CD4-positive, alpha-beta T cell treated with Interleukin-2 at 100 ng/mL for 4 hours (primary cell): ENCODE measurements around the gene CNOT10.

ENCODE experiments used
- DNase-seq: peaks from one replicate; pipeline ENCODE4 v3.0.0-alpha.2; 2020; ENCODE audit warnings: low spot score

Gene CNOT10

GRCh38 chr3:32817558-32818228 lies 132.7 kb downstream of the CNOT10 start, which contains the start of gene TRIM71:
Gene TRIM71, plus strand, starts transcription at chr3:32817997. Its CDS starts 84 bp downstream, at chr3:32818081.
- no peak for DNase-seq

GRCh38 chr3:32818229-32818969 lies 133.4 kb downstream of the CNOT10 start:
- no peak for DNase-seq

GRCh38 chr3:32818970-32819511 lies 134.1 kb downstream of the CNOT10 start:
- no peak for DNase-seq

- no peak for DNase-seq
These were observed 134.8 kb downstream of the CNOT10 start for GRCh38 chr3:32819551-32820348.

GRCh38 chr3:32820430-32820829 lies 135.4 kb downstream of the CNOT10 start:
- no peak for DNase-seq

DNA sequence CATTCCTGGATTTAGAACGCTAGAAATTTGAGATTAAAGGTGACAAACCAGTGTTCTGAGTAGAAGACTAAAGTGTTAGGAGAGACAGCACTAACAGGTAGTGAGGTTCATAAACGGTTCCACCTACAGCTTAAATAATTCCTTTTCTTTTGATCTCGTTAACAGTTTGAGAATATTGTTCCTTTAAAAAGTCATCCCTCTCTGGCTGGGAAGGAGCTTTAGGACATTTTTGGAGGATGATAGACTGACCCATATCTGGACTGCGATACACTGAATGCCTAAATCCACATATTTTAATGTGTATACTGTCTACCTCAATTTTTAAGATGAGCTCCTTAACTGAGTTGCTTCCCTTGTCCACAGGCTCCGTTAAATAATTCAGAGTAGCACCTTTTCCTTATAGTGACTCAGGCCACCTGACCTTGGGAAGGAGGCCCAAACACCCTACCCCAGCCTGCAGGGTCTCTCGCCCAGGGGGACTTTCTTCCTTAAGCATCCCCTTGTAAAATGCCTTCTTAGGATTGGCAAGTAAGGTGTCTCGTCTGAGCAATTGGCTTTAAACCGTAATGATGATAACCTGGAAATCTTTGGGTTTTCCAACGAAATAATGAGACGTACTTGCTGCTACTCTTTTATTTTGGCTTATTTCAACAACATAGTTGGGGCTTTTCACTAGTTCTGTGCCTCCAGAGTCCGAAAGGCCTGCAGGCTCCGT lies 136.1 kb downstream of the CNOT10 start:
- DNase-seq, result no peak

DNA sequence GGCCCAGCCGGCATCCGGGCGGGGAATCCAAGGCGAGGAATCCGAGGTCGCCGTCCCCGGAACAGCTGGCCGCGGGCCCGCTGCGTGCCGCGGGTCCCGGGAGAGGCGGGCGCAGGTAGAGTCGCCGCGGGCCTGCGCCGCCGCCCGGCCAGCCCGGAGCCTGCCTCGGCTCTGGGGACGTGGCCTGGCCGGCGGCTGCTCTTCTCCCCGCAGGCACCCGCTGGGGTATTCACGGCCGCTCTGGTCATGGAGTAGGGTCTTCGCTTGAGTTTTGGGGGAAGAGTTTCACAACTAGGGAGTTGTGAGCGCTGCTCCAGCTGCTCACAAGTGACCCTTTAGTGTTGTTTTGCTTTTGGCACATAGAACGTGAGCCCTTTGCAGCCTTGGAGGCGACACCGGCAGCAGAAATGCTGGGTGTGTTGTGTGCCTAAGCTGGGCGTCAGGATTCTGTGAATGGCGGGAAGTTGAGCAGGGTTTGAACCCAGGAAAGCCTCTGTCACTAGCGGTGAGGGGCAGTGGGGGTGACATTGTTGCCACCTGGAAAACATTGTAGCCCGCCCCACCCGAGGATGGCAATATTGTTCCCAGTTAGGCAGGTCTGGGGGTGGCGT lies 136.8 kb downstream of the CNOT10 start:
- DNase-seq, result no peak

DNA sequence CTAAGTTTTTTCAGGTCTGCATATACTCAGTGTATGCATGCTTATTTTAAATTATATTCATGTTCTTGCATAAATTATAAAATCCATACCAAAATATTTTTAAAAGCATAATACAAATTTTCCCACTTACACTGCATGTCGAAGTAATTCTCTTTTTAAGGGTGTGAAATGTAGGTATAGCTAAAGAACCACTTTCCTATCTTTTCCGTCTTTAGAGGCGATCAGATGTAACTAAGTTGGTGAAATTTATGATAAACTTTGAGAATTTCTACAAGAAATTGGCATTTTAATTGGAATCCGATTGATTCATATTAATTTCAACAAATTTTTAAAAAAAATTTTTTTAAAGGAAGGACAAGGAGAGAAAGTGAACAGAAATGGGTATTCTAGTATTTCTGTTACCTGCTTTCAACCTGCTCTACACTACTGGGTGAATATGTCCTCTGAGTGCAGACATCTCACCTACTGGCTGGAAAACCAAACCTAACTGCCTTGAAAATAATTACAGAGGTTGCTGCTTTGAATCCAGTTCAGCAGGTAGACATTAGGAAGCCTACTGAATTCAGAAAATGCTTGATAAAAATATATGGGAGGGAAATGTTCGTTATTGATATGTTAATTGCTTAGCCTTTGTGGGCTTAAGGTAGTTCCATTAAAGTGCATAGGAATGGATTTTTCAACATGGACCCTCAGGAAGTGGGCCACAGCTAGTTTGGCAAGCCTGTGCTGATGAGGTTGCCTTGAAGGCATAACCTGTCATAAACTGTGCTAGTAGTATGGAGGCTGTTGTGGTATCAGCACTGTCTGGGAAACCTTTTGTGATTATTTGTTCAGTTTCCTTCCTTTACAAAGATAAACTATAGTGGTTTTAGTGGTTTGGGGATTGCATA lies 137.9 kb downstream of the CNOT10 start:
- no peak for DNase-seq
